SK-N-SH (cell line): Measurements from ENCODE around the gene FHL2. TPM values are rescaled to one million over a fixed set of nuclear protein-coding genes. Genes with fewer than 3 reads are reported as not detected.

Experiments used
- CTCF ChIA-PET: fragments of 300-600, 350-600 bp; formaldehyde crosslinking; extraction: SDS; loops from one replicate; lab custom pipeline; 2021; lab: Yijun Ruan, JAX
- POLR2A ChIA-PET: fragments of 350-600 bp; sonication (Branson Sonifier 250); formaldehyde crosslinking; extraction: SDS; loops from one replicate; lab custom pipeline; 2020; ENCODE audit warnings: antibody characterized with exemption, inconsistent platforms; lab: Yijun Ruan, JAX
- DNase-seq: peaks from one replicate; pipeline ENCODE4 v3.0.0; 2012
- H2AFZ ChIP-seq: fragments of 200-600 bp; sonication (generic); 2 replicates; pipeline ENCODE4 v1.8.1; 2016; ENCODE audit warnings: antibody characterized with exemption, mild to moderate bottlenecking, low read depth
- H3F3A ChIP-seq: fragments of 200-600 bp; sonication (generic); replicated peaks from 2 replicates; pipeline ENCODE3; 2016; ENCODE audit warnings: antibody characterized with exemption, mild to moderate bottlenecking; ENCODE audit not compliant: insufficient read depth
- H3K27ac ChIP-seq, 2 experiments: fragments of 200-500 bp in 1 of 2; fragments of 200-600 bp in 1 of 2; sonication (Bioruptor generic) in 1 of 2; sonication (generic), shearing (Covaris generic) in 1 of 2; 2 replicates each; pipeline versions ENCODE4 v1.5.1 to v1.6.1; 2014 to 2016; ENCODE audit warnings: low read depth in 2 of 2, inconsistent platforms in 1 of 2, low read length in 1 of 2, mild to moderate bottlenecking in 1 of 2, mixed read lengths in 1 of 2
- H3K27me3 ChIP-seq: fragments of 200-600 bp; sonication (generic), shearing (Covaris generic); 2 replicates; pipeline ENCODE4 v1.6.1; 2016; ENCODE audit warnings: mixed run types; ENCODE audit not compliant: insufficient read depth
- H3K36me3 ChIP-seq, 2 experiments: fragments of 200-500 bp in 1 of 2; fragments of 200-600 bp in 1 of 2; sonication (Bioruptor generic) in 1 of 2; sonication (generic) in 1 of 2; replicated peaks in 1 of 2; 2 replicates each; pipeline versions ENCODE3 to v1.5.1; 2014 to 2016; ENCODE audit warnings: low read length in 1 of 2, mild to moderate bottlenecking in 1 of 2; ENCODE audit not compliant: insufficient read depth in 2 of 2, control insufficient read depth in 1 of 2
- H3K4me1 ChIP-seq, 2 experiments: fragments of 200-500 bp in 1 of 2; fragments of 200-600 bp in 1 of 2; sonication (Bioruptor generic) in 1 of 2; sonication (generic), shearing (Covaris generic) in 1 of 2; 2 replicates each; pipeline versions ENCODE4 v1.5.1 to v1.6.1; 2014 to 2016; ENCODE audit warnings: low read depth in 1 of 2, low read length in 1 of 2, mixed run types in 1 of 2; ENCODE audit not compliant: insufficient read depth in 2 of 2, control insufficient read depth in 1 of 2
- H3K4me2 ChIP-seq: fragments of 200-600 bp; sonication (generic), shearing (Covaris generic); 2 replicates; pipeline ENCODE4 v1.6.1; 2017; ENCODE audit warnings: mixed run types
- H3K4me3 ChIP-seq, 2 experiments: fragments of 200-500 bp in 1 of 2; fragments of 200-600 bp in 1 of 2; sonication (Bioruptor generic) in 1 of 2; sonication (generic), shearing (Covaris generic) in 1 of 2; 2 replicates each; pipeline versions ENCODE4 v1.5.1 to v1.8.1; 2014 to 2016; ENCODE audit warnings: low read depth in 2 of 2, inconsistent platforms in 1 of 2, low read length in 1 of 2, mild to moderate bottlenecking in 1 of 2, mixed read lengths in 1 of 2, moderate library complexity in 1 of 2
- H3K79me2 ChIP-seq: fragments of 200-600 bp; sonication (generic); 2 replicates; pipeline ENCODE4 v1.8.1; 2017; ENCODE audit warnings: mild to moderate bottlenecking; ENCODE audit not compliant: insufficient read depth
- H3K9ac ChIP-seq: fragments of 200-600 bp; sonication (generic); 2 replicates; pipeline ENCODE4 v1.6.1; 2017; ENCODE audit warnings: mixed run types
- H3K9me2 ChIP-seq: fragments of 200-600 bp; sonication (generic); 2 replicates; pipeline ENCODE4 v1.6.1; 2017; ENCODE audit warnings: mixed run types
- H3K9me3 ChIP-seq: fragments of 200-600 bp; sonication (generic); 2 replicates; pipeline ENCODE4 v1.6.1; 2017; ENCODE audit warnings: mixed run types, mild to moderate bottlenecking, moderate library complexity
- H4K20me1 ChIP-seq: fragments of 200-600 bp; sonication (generic); 2 replicates; pipeline ENCODE4 v1.6.1; 2017; ENCODE audit warnings: mild to moderate bottlenecking, mixed run types; ENCODE audit not compliant: insufficient read depth
- CHD2 ChIP-seq: fragments of 150-350 bp; IDR thresholded peaks from 2 replicates; pipeline ENCODE4 v1.6.1; 2018; ENCODE audit warnings: low read length; ENCODE audit not compliant: partially characterized antibody
- ELF1 ChIP-seq: IDR thresholded peaks from 2 replicates; pipeline ENCODE4 v1.4.0; 2012
- EZH2phosphoT487 ChIP-seq: fragments of 200-600 bp; sonication (generic); IDR thresholded peaks from 2 replicates; pipeline ENCODE4 v1.6.1; 2017; ENCODE audit warnings: low read depth, mixed run types, mild to moderate bottlenecking, antibody characterized with exemption, moderate library complexity, borderline replicate concordance
- FOSL2 ChIP-seq: IDR thresholded peaks from 2 replicates; pipeline ENCODE4 v1.4.0; 2012; ENCODE audit warnings: low read depth, mild to moderate bottlenecking, moderate library complexity, borderline replicate concordance
- FOXJ3 ChIP-seq: sonication (generic); formaldehyde crosslinking; IDR thresholded peaks from 2 replicates; pipeline ENCODE4 v1.5.1; 2020; ENCODE audit warnings: mild to moderate bottlenecking, missing genetic modification reagents
- FOXM1 ChIP-seq: IDR thresholded peaks from 2 replicates; pipeline ENCODE4 v1.4.0; 2012; ENCODE audit warnings: low read depth, mild to moderate bottlenecking
- GABPA ChIP-seq: IDR thresholded peaks from 2 replicates; pipeline ENCODE4 v1.4.0; 2012; ENCODE audit warnings: low read depth, mild to moderate bottlenecking
- JUND ChIP-seq: IDR thresholded peaks from 2 replicates; pipeline ENCODE4 v1.4.0; 2012
- MXI1 ChIP-seq: IDR thresholded peaks from 2 replicates; pipeline ENCODE4 v1.6.1; 2012; ENCODE audit warnings: mild to moderate bottlenecking, low read depth, low read length, improper control_type of control experiment
- PBX3 ChIP-seq: IDR thresholded peaks from 2 replicates; pipeline ENCODE4; 2012
- RAD21 ChIP-seq: IDR thresholded peaks from 2 replicates; pipeline ENCODE4 v1.6.1; 2012; ENCODE audit warnings: mild to moderate bottlenecking, low read length
- RCOR1 ChIP-seq: fragments of 150-350 bp; IDR thresholded peaks from 2 replicates; pipeline ENCODE4 v1.6.1; 2017; ENCODE audit warnings: antibody characterized with exemption, low read length
- RFX5 ChIP-seq: IDR thresholded peaks from 2 replicates; pipeline ENCODE4 v1.6.1; 2012; ENCODE audit warnings: mild to moderate bottlenecking, improper control_type of control experiment, low read length
- RXRA ChIP-seq: IDR thresholded peaks from 2 replicates; pipeline ENCODE4 v1.4.0; 2012; ENCODE audit warnings: low read depth, mild to moderate bottlenecking, borderline replicate concordance
- SIN3A ChIP-seq: IDR thresholded peaks from 2 replicates; pipeline ENCODE4 v1.6.1; 2012; ENCODE audit warnings: low read depth, mild to moderate bottlenecking, low read length, moderate library complexity, borderline replicate concordance
- TCF12 ChIP-seq: IDR thresholded peaks from 2 replicates; pipeline ENCODE4 v1.4.0; 2012
- USF1 ChIP-seq: IDR thresholded peaks from 2 replicates; pipeline ENCODE4 v1.4.0; 2012; ENCODE audit warnings: low read depth, borderline replicate concordance
- WGBS: methylation state at CpG from one replicate; pipeline ENCODE4 v1.1.6; 2017; ENCODE audit warnings: low lambda C conversion rate; 5-methylcytosine and 5-hydroxymethylcytosine counted together
- polyA plus RNA-seq, 3 experiments: library from polyadenylated mRNA; depleted of rRNA; stranded (reverse); fragments of >200 nt; gene quantifications; 2 replicates each; pipeline ENCODE4 v1.2.3, GENCODE V29; 2012
- TF ChIP-seq, protein P1 (sequence below): IDR thresholded peaks from 2 replicates; pipeline ENCODE4 v1.6.1; 2012; ENCODE audit warnings: mild to moderate bottlenecking, low read depth, low read length, moderate library complexity
- TF ChIP-seq, protein P2 (sequence below): IDR thresholded peaks from 2 replicates; pipeline ENCODE4 v1.4.0; 2012; ENCODE audit warnings: low read depth

FHL2 gene
- polyA plus RNA-seq, 1 of the 3 experiments (the other 2 are of a cell fraction) = 31.7 TPM

DNA sequence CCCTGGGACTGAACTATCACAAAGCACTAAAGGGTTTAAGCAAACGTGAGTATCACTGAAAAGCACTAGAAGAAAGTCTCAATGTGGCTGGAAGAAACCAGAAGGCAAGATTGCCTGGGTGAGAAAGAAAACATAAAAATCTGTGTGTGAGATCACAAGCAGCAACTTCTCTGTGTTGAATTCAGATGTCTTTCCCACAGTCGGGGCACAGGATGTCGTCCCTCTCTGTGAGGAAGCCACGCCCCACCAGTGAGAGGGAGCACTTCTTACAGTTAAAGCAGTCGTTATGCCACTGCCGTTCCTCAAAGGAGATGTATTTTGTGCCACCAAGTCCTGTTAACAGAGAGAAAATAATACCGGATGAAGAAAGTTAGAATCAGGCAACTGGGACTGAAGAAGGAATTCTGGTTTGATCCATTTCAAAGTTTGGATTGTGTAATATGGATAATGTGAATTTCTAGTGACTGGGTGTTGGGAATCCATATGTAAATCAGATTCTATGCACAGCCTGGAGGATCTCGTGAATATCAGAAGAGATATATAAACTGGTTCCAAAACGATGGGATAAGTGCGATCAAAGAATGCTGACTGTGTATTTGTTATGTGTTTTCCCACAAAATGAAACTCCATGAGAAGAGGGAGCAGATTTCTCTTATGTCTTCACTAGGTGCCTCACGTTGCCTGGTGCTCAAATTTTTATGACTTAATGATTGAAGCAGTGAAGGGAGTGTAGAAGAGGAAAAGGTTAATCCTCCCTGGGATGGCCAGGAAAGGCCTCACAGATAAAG is 37.6 kb downstream of the FHL2 start:
- Histone ChIP-seq H3K79me2 (no peaks in the 10 kb centered on the region), H3K27me3 (no peaks in the 10 kb centered on the region), H3K9me3 (0 out of 2 replicates have a peak, but pooled peaks cover 5% of the 10 kb centered on the region), H2AFZ (no peak overlapping the region), H3K27ac (no peak overlapping the region), H3K9ac (no peak overlapping the region), H3F3A (peaks cover 32% of the 10 kb centered on the region), H3K4me3 (no peak overlapping the region), H3K9me2 (no peaks in the 10 kb centered on the region), H3K4me1 (no peaks in the 10 kb centered on the region; a peak in 1 of 4 replicates), H3K4me2 (no peak overlapping the region), H4K20me1 (no peaks in the 10 kb centered on the region), H3K36me3 (peaks cover 56 to 70% of the 10 kb centered on the region in 2 experiments)
- POLR2A ChIA-PET = no interaction called here
- TF ChIP-seq FOXJ3 = no peak
- TF ChIP-seq, protein P1, sequence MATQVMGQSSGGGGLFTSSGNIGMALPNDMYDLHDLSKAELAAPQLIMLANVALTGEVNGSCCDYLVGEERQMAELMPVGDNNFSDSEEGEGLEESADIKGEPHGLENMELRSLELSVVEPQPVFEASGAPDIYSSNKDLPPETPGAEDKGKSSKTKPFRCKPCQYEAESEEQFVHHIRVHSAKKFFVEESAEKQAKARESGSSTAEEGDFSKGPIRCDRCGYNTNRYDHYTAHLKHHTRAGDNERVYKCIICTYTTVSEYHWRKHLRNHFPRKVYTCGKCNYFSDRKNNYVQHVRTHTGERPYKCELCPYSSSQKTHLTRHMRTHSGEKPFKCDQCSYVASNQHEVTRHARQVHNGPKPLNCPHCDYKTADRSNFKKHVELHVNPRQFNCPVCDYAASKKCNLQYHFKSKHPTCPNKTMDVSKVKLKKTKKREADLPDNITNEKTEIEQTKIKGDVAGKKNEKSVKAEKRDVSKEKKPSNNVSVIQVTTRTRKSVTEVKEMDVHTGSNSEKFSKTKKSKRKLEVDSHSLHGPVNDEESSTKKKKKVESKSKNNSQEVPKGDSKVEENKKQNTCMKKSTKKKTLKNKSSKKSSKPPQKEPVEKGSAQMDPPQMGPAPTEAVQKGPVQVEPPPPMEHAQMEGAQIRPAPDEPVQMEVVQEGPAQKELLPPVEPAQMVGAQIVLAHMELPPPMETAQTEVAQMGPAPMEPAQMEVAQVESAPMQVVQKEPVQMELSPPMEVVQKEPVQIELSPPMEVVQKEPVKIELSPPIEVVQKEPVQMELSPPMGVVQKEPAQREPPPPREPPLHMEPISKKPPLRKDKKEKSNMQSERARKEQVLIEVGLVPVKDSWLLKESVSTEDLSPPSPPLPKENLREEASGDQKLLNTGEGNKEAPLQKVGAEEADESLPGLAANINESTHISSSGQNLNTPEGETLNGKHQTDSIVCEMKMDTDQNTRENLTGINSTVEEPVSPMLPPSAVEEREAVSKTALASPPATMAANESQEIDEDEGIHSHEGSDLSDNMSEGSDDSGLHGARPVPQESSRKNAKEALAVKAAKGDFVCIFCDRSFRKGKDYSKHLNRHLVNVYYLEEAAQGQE = no peak
- no peak for TF ChIP-seq JUND
- no peak for TF ChIP-seq RFX5
- TF ChIP-seq USF1 = no peak
- TF ChIP-seq RCOR1 = no peak
- no peak for TF ChIP-seq GABPA
- no peak for TF ChIP-seq PBX3
- no peak for TF ChIP-seq ELF1
- no peak for TF ChIP-seq RAD21
- TF ChIP-seq MXI1 = no peak
- TF ChIP-seq, protein P2, sequence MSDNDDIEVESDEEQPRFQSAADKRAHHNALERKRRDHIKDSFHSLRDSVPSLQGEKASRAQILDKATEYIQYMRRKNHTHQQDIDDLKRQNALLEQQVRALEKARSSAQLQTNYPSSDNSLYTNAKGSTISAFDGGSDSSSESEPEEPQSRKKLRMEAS = no peak
- no peak for TF ChIP-seq CHD2
- no peak for TF ChIP-seq RXRA
- TF ChIP-seq FOXM1 = no peak
- no peak for TF ChIP-seq TCF12
- TF ChIP-seq FOSL2 = no peak
- TF ChIP-seq EZH2phosphoT487 = no peak
- no peak for TF ChIP-seq SIN3A
- WGBS = 88% methylated on average over 11 of the region's 11 CpGs
- CTCF ChIA-PET = interaction anchor here (8.6 kb wide), 1 partner anchor 158 kb away, joined by 129 read pairs; no protein-coding TSS in a partner anchor
- DNase-seq = no peak
